ENCODE measurements around the gene MRGPRX4. TPM values are rescaled to one million over a fixed set of nuclear protein-coding genes. Genes with fewer than 3 reads are reported as not detected.

Gene MRGPRX4
- total RNA-seq, 3 donors from 2014 or later, result not detected

DNA sequence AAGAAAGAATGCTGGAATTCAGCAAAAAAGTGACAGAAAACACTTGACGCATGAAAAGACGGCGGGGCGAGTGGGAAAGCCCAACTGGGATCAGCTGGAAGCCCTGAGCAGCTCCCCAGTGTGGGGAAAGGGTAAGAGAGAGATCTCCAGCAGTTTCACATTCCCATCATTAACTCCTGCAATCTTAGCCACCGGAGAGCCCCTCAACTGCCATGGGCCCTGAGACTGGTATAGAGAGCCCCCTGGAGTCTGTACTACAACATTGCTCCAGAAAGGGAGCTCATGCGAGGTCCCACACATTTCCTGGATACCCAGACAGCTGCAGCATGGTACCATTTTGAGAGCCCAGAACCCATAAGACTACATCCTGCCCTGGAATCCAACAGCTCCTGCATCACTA, 31.1 kb downstream of the MRGPRX4 start:
- no peaks in the 10 kb centered on the region for H3K9me3 ChIP-seq
- no peaks in the 10 kb centered on the region for H3K4me1 ChIP-seq (ENCODE audit: low read depth)
- no peak for ATAC-seq
- no peak overlapping the region for H3K4me3 ChIP-seq
- TF ChIP-seq, protein P1, sequence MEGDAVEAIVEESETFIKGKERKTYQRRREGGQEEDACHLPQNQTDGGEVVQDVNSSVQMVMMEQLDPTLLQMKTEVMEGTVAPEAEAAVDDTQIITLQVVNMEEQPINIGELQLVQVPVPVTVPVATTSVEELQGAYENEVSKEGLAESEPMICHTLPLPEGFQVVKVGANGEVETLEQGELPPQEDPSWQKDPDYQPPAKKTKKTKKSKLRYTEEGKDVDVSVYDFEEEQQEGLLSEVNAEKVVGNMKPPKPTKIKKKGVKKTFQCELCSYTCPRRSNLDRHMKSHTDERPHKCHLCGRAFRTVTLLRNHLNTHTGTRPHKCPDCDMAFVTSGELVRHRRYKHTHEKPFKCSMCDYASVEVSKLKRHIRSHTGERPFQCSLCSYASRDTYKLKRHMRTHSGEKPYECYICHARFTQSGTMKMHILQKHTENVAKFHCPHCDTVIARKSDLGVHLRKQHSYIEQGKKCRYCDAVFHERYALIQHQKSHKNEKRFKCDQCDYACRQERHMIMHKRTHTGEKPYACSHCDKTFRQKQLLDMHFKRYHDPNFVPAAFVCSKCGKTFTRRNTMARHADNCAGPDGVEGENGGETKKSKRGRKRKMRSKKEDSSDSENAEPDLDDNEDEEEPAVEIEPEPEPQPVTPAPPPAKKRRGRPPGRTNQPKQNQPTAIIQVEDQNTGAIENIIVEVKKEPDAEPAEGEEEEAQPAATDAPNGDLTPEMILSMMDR (IDR thresholded peaks at IDR 0.05), result no peak
- no peaks in the 10 kb centered on the region for H3K36me3 ChIP-seq (ENCODE audit: low read depth)
- intact Hi-C loops (cut with DNase I, micrococcal nuclease), result no loop called here
- DNase-seq, result no peak

DNA sequence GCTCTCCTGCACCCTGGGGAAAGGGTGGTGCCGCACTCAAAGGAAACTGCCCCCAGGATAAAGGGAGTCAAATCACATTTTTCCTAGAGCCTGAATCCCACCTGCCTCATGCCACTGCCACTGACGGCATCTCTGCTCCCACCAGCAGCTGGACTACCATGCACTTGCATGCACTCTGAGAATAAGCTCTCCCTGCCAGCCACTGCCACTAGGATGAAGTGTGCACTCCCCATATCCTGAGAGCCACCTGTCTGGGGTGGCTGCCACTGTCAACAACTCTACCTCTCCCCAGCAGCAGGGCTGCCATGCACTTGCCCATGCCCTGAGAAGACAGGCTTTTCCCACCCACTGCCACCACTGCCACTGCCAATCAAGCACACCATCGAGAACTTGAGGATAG, 31.6 kb downstream of the MRGPRX4 start:
- intact Hi-C loops (cut with DNase I, micrococcal nuclease), result no loop called here

DNA sequence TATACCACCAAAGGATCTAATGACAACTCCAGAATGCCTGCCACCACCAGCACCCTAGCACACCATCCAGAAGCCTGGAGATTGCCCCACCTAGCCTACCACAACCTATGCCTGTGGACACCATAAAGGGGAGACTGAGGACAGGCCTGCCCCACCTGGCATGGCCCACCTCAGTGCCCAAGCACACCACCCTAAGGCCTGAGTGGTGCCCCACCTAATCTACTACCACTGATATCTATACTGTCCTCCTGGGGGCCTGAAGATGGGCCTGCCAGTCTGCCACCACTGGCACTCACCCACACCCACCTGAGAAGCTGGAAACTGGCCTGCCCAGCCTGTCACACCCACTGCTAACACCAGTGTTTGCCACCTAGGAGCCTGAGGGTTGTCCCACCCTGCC, 32.1 kb downstream of the MRGPRX4 start:
- H3K4me1 ChIP-seq (ENCODE audit: low read depth), result no peaks in the 10 kb centered on the region
- no peaks in the 10 kb centered on the region for H3K9me3 ChIP-seq
- no peak overlapping the region for H3K4me3 ChIP-seq
- TF ChIP-seq, protein P1 (IDR thresholded peaks at IDR 0.05), result no peak
- ATAC-seq (no peak), DNase-seq (no peak)
- no peaks in the 10 kb centered on the region for H3K36me3 ChIP-seq (ENCODE audit: low read depth)
- intact Hi-C loops (cut with DNase I, micrococcal nuclease), result no loop called here

More for the DNA sequence above, 31.6 kb downstream of the MRGPRX4 start:
- Histone ChIP-seq H3K4me3 (no peak overlapping the region), H3K9me3 (no peaks in the 10 kb centered on the region), H3K36me3 (ENCODE audit: low read depth) (no peaks in the 10 kb centered on the region), H3K4me1 (ENCODE audit: low read depth) (no peaks in the 10 kb centered on the region)
- ATAC-seq, result no peak
- DNase-seq, result no peak
- TF ChIP-seq, protein P1 (IDR thresholded peaks at IDR 0.05), result no peak

DNA sequence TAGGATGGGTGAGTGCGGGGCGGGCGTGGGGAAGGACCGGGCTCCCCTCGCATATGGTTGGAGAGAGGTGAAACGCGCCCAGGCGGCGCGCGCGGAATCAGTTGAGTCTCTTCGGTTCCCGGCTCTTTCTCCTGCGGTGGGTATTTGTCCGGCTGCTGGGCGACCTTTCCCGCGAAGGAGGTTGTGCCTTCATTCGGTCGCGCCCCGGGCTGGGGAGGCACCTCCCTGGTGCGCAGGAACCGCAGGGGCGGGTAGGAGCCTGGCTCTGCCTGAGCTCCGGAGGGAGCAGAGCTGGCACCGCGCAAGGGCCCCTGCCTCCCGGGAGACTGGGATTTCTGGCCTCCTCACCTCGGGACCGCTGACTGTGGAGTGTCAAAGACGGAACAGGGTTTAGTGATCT, 36.4 kb downstream of the MRGPRX4 start:
- ATAC-seq, result no peak
- no peak for DNase-seq
- Histone ChIP-seq H3K36me3 (ENCODE audit: low read depth) (no peaks in the 10 kb centered on the region), H3K4me3 (no peak overlapping the region), H3K9me3 (no peaks in the 10 kb centered on the region), H3K4me1 (ENCODE audit: low read depth) (no peaks in the 10 kb centered on the region)
- intact Hi-C loops (cut with DNase I, micrococcal nuclease), result no loop called here
- TF ChIP-seq, protein P1 (IDR thresholded peaks at IDR 0.05), result no peak

DNA sequence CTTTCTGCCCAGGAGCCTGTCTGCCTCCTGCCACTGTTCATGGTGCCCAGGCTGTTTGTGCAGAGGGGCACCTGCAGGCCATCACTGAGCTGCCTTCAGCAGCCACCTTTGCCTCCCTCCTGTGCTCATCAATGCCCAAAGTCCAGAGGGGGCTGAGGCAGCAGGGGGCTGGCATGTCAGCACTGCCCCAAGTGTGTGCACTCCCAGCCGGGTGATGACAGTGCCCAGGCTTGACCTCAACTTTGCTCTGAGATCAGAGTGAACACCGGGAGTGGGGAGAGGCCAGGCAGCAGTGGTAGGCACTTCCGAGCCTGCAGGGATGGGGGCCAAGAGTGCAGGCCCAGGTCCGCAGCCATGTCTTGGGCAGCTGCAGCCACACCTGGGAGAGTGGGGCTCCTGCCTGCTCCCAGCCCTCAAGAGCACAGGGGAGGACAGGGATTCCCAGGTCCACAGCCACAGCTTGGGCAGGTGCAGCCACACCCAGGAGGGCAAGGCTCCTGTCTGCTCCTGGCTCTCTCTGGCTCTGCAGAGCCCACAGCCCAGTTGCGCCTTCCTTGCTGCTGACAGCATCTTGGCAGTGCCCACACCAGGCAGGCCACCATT, 48.7 kb downstream of the MRGPRX4 start:
- Histone ChIP-seq H3K36me3 (ENCODE audit: low read depth) (no peaks in the 10 kb centered on the region), H3K4me3 (no peak overlapping the region), H3K9me3 (no peaks in the 10 kb centered on the region), H3K4me1 (ENCODE audit: low read depth) (no peaks in the 10 kb centered on the region)
- DNase-seq (no peak), ATAC-seq (no peak)
- TF ChIP-seq, protein P1 (IDR thresholded peaks at IDR 0.05), result no peak
- intact Hi-C loops (cut with DNase I, micrococcal nuclease), result no loop called here

Measured in mucosa of descending colon (tissue), 3 donors.